Peyer's patch (tissue), 4 donors: ENCODE results near the gene MAN1C1. TPM values are rescaled to one million over a fixed set of nuclear protein-coding genes. Genes with fewer than 3 reads are reported as not detected.

Source experiments
- DNase-seq, 3 donors: peaks; one replicate each; pipeline ENCODE4 v3.0.0-alpha.2; 2017 to 2019
- H3K27ac ChIP-seq, 4 donors: fragments of 200-600 bp; sonication (generic); one replicate each; pipeline ENCODE4 v1.5.1; 2016 to 2019
- H3K27me3 ChIP-seq, 2 donors: fragments of 200-600 bp; sonication (generic); one replicate each; pipeline ENCODE4 v1.5.1; 2019
- H3K36me3 ChIP-seq, 3 donors: fragments of 200-600 bp; sonication (generic); one replicate each; pipeline ENCODE4 v1.5.1; 2016 to 2019
- H3K4me1 ChIP-seq, 4 donors: fragments of 200-600 bp; sonication (generic); one replicate each; pipeline ENCODE4 v1.5.1; 2016 to 2019
- H3K4me3 ChIP-seq, 4 donors: fragments of 200-600 bp; sonication (generic); 1 replicate in 3 of 4; 2 replicates in 1 of 4; pipeline ENCODE4 v1.5.1; 2016 to 2019; ENCODE audit warnings: mild to moderate bottlenecking in 1 of 4
- H3K9me3 ChIP-seq, 4 donors: fragments of 200-600 bp; sonication (generic); one replicate each; pipeline ENCODE4 v1.5.1; 2016 to 2019; ENCODE audit warnings: mild to moderate bottlenecking in 1 of 4
- POLR2A ChIP-seq, 2 donors: fragments of 450-650 bp; IDR thresholded peaks; one replicate each; pipeline ENCODE4 v1.5.1; 2017; ENCODE audit warnings: antibody characterized with exemption in 2 of 2, mild to moderate bottlenecking in 2 of 2, moderate library complexity in 2 of 2
- total RNA-seq, 4 donors: library from RNA; depleted of rRNA; stranded (reverse); fragments of >200 nt; gene quantifications; one replicate each; pipeline ENCODE4 v1.1.0, GENCODE V29; 2016
- TF ChIP-seq, protein P1 (sequence below), 6 experiments: fragments of 450-650 bp in 4 of 6; fragments of 200-600 bp in 2 of 6; sonication (generic) in 1 of 6; IDR thresholded peaks; one replicate each; pipeline ENCODE4 v1.5.1; 2017 to 2019; ENCODE audit warnings: antibody characterized with exemption in 6 of 6, mild to moderate bottlenecking in 3 of 6, moderate library complexity in 1 of 6

The MAN1C1 gene
- total RNA-seq, 4 donors from 2014 or later = 2.3 to 10.7 (median 6.7) TPM

DNA sequence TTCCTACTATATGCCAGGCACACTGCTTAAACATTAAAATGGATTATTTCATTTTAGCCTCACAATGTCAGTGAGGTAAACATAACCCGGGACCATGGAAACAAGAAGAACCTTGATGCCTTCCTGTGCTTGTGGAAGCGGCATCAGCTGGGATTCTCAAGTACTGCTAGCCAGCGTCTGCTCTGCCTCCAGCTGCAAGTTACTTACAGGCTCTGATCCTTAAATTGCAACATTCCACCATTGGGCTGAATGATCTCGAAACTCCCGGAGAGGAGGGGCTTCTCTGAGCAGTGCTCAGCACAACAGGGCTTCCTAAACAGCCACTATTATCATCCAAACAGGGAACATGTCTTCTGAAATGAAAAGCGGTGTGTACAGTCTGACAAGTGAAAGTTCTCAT lies 6.7 kb upstream of the MAN1C1 start:
- Histone ChIP-seq H3K4me1 (peaks cover 0 to 3% (median 0%) of the 10 kb centered on the region in 4 donors), H3K27ac (no peak overlapping the region), H3K4me3 (no peak overlapping the region), H3K9me3 (no peaks in the 10 kb centered on the region), H3K36me3 (no peaks in the 10 kb centered on the region), H3K27me3 (no peaks in the 10 kb centered on the region)
- TF ChIP-seq, protein P1, sequence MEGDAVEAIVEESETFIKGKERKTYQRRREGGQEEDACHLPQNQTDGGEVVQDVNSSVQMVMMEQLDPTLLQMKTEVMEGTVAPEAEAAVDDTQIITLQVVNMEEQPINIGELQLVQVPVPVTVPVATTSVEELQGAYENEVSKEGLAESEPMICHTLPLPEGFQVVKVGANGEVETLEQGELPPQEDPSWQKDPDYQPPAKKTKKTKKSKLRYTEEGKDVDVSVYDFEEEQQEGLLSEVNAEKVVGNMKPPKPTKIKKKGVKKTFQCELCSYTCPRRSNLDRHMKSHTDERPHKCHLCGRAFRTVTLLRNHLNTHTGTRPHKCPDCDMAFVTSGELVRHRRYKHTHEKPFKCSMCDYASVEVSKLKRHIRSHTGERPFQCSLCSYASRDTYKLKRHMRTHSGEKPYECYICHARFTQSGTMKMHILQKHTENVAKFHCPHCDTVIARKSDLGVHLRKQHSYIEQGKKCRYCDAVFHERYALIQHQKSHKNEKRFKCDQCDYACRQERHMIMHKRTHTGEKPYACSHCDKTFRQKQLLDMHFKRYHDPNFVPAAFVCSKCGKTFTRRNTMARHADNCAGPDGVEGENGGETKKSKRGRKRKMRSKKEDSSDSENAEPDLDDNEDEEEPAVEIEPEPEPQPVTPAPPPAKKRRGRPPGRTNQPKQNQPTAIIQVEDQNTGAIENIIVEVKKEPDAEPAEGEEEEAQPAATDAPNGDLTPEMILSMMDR (IDR thresholded peaks at IDR 0.05) = no peak
- TF ChIP-seq POLR2A (IDR thresholded peaks at IDR 0.05) = no peak
- DNase-seq = no peak

DNA sequence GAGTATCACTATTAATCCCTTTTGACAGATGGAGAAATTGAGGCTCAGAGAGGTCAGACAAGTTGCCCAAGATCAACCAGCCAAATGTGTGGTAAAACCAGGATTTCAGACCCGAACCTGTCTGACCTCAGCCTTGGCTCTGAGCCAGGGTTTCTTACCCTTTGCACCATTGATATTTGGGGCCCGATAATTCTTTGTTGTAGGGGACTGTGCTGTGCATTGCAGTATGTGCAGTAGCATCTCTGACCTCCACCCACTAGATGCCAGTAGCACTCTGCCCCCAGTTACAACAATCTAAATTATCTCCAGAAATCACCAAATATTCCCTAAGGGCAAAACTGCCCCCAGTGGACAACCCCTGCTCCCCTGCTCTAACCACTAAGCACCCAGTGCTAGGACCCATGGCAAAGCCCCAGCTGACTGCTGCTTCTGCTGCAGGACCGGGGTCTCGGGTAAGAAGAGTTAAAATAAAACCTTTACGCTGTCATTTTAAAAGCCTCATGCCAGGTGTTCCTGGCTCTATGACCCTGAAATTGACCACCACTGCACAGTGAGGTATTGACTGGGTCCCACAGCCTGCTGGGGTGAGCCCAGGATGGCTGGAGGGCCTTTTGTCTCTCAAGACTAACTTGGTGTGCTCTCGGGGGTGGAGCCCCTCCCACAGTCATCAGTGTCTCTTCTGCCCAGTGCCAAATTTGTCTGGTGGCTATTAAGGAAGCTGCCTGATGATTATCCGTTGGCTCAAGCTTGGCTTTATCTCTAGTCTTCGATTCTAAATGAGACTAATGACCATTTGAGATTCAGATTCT lies 5.6 kb upstream of the MAN1C1 start:
- no peaks in the 10 kb centered on the region for H3K27me3 ChIP-seq
- no peaks in the 10 kb centered on the region for H3K36me3 ChIP-seq
- DNase-seq = no peak
- peaks cover 0 to 5% (median 2%) of the 10 kb centered on the region in 4 donors for H3K4me1 ChIP-seq
- H3K4me3 ChIP-seq = no peak overlapping the region
- H3K27ac ChIP-seq = no peak overlapping the region
- TF ChIP-seq, protein P1 (IDR thresholded peaks at IDR 0.05) = peak in 1 of 6 experiments; percentile 14
- TF ChIP-seq POLR2A (IDR thresholded peaks at IDR 0.05) = no peak
- H3K9me3 ChIP-seq = no peaks in the 10 kb centered on the region

DNA sequence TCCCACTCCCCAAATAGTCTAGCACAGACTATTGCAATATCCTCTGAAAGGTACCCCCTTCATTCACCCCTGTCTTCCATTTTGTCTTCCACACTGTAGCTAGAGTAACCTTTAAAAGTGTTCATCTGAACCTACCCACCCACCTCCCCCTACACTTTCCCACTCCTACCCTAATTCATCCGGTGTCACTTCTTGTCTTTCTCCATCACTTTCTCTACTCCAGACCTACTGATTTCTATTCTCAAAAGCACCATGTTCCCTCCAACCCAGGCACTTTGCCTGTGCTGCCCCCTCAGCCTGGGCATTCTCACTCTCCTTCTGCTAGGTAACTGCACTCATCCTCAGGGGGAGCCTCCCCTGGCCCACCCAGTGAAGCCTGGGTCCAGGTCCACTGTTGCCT lies 4.7 kb upstream of the MAN1C1 start:
- Histone ChIP-seq H3K9me3 (no peaks in the 10 kb centered on the region), H3K36me3 (no peaks in the 10 kb centered on the region), H3K4me1 (peaks cover 0 to 8% (median 2%) of the 10 kb centered on the region in 4 donors), H3K4me3 (no peak overlapping the region), H3K27me3 (no peaks in the 10 kb centered on the region), H3K27ac (no peak overlapping the region)
- DNase-seq = no peak
- TF ChIP-seq, protein P1 (IDR thresholded peaks at IDR 0.05) = no peak
- no peak for TF ChIP-seq POLR2A (IDR thresholded peaks at IDR 0.05)

DNA sequence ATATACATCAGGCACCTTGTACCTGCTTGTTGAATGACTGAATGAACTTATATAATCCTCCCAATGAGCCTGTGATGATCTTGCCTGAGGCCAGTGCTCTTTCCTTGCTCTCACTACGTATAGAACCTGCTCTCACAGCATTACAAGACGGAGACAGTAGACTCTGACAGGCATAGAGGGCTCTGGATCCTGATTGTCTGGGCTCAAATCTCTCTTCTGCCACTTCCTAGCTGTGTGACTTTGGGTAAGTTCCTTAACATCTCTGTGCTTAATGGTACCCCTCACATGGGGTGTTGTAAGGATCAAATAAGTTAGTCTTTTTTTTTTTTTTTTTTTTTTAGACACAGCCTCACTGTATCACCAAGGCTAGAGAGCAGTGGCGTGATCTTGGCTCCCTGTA lies 4.2 kb upstream of the MAN1C1 start:
- H3K36me3 ChIP-seq = no peaks in the 10 kb centered on the region
- no peak overlapping the region for H3K4me3 ChIP-seq
- H3K9me3 ChIP-seq = no peaks in the 10 kb centered on the region
- no peaks in the 10 kb centered on the region for H3K27me3 ChIP-seq
- no peak overlapping the region for H3K27ac ChIP-seq
- peaks cover 0 to 8% (median 2%) of the 10 kb centered on the region in 4 donors for H3K4me1 ChIP-seq
- DNase-seq = no peak
- TF ChIP-seq POLR2A (IDR thresholded peaks at IDR 0.05) = no peak
- TF ChIP-seq, protein P1 (IDR thresholded peaks at IDR 0.05) = no peak

DNA sequence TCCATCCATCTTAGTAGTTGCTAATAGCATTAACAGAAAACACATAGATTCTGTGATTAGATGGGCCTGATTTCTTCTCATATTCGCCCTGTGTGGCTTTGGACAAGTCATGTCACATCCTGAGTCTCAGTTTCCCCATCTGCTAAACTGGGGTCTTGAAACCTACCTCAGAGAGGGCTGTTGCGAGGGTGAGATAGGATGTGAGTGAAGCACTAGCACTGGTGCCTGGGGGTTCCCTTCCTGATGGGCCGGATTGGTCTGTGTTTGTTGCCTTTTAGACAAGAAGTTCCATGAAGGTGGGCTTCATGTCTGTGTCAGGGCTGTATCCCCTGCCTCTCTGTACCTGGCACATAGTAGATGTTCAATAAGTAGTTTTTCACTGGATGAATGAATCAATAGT lies 3.5 kb upstream of the MAN1C1 start:
- TF ChIP-seq, protein P1 (IDR thresholded peaks at IDR 0.05) = no peak
- no peak for TF ChIP-seq POLR2A (IDR thresholded peaks at IDR 0.05)
- Histone ChIP-seq H3K9me3 (no peaks in the 10 kb centered on the region), H3K36me3 (no peaks in the 10 kb centered on the region), H3K27me3 (no peaks in the 10 kb centered on the region), H3K4me1 (peaks cover 0 to 11% (median 7%) of the 10 kb centered on the region in 4 donors), H3K4me3 (no peak overlapping the region), H3K27ac (no peak overlapping the region)
- no peak for DNase-seq
